Glutamatergic neuron (in vitro differentiated cells): ENCODE data around the gene TNS3. TPM values are rescaled to one million over a fixed set of nuclear protein-coding genes. Genes with fewer than 3 reads are reported as not detected.

Source experiments
- DNase-seq: peaks from one replicate; pipeline ENCODE4 v3.0.0; 2022
- H3K27ac Mint-ChIP-seq: one replicate; pipeline ENCODE4 v1.8.0; 2020; ENCODE audit warnings: mild to moderate bottlenecking, mixed read lengths, inconsistent platforms; ENCODE audit not compliant: unreplicated experiment
- H3K27me3 Mint-ChIP-seq: one replicate; pipeline ENCODE4 v1.8.0; 2020; ENCODE audit warnings: mild to moderate bottlenecking, moderate library complexity, mixed read lengths, inconsistent platforms; ENCODE audit not compliant: unreplicated experiment
- H3K36me3 Mint-ChIP-seq: one replicate; pipeline ENCODE4 v1.8.0; 2020; ENCODE audit warnings: mild to moderate bottlenecking, mixed read lengths, inconsistent platforms; ENCODE audit not compliant: unreplicated experiment
- H3K4me1 Mint-ChIP-seq: one replicate; pipeline ENCODE4 v1.8.0; 2020; ENCODE audit warnings: mild to moderate bottlenecking, low read depth, mixed read lengths, inconsistent platforms; ENCODE audit not compliant: unreplicated experiment
- H3K4me3 Mint-ChIP-seq: one replicate; pipeline ENCODE4 v1.8.0; 2020; ENCODE audit warnings: mild to moderate bottlenecking, mixed read lengths, inconsistent platforms; ENCODE audit not compliant: unreplicated experiment
- H3K9me3 Mint-ChIP-seq: one replicate; pipeline ENCODE4 v1.8.0; 2020; ENCODE audit warnings: mild to moderate bottlenecking, moderate library complexity, mixed read lengths, inconsistent platforms; ENCODE audit not compliant: unreplicated experiment
- CTCF ChIP-seq: fragments of 200-600 bp; sonication (generic); IDR thresholded peaks from one replicate; pipeline ENCODE4 v1.5.0; 2021; ENCODE audit not compliant: partially characterized antibody, unreplicated experiment
- total RNA-seq: library from RNA; stranded (reverse); fragmentation: NEBNext Ultra II Directional; extraction: Animal tissue kit (Norgen Biotek cat#: 25700); gene quantifications from one replicate; pipeline ENCODE4 v1.2.1, GENCODE V29; 2021; ENCODE audit not compliant: unreplicated experiment

The TNS3 gene
- total RNA-seq, 1 donor from 2014 or later = 3.8 TPM

DNA sequence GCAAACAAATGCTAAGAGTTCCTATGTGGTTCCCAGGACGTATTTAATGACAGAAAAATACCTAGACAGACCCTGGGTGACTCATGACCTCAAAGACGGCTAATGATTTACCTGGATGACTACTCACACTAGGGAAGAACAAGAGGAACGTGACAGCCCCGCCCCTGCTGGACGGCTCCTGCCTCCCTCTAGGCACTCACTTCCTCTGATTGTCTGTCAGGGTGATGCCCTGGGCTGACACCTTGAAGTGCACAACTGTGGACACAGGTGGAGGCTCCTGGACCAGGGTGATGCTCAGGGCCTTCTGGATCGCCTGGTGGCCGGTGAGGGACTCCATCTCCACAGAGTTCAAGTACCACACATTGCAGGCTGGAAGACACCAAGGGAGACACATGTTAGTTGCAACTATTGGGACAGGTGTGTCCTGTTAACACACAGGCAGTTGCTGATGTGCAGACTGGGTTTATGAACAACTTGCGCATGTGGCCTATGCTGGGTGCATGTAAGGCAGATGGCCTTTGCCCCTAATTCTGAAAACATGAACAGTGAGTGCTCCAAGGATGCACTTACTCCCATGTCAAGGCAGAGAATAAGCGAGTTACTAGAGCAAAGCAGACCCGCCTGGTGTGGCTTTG is 298.3 kb downstream of the TNS3 start:
- H3K27me3 Mint-ChIP-seq = no peaks in the 10 kb centered on the region
- peaks cover 3% of the 10 kb centered on the region for H3K4me1 Mint-ChIP-seq
- no peak for DNase-seq
- H3K9me3 Mint-ChIP-seq = peaks cover 6% of the 10 kb centered on the region
- no peak overlapping the region for H3K27ac Mint-ChIP-seq
- H3K4me3 Mint-ChIP-seq = no peak overlapping the region
- H3K36me3 Mint-ChIP-seq = no peaks in the 10 kb centered on the region
- no peak for TF ChIP-seq CTCF

DNA sequence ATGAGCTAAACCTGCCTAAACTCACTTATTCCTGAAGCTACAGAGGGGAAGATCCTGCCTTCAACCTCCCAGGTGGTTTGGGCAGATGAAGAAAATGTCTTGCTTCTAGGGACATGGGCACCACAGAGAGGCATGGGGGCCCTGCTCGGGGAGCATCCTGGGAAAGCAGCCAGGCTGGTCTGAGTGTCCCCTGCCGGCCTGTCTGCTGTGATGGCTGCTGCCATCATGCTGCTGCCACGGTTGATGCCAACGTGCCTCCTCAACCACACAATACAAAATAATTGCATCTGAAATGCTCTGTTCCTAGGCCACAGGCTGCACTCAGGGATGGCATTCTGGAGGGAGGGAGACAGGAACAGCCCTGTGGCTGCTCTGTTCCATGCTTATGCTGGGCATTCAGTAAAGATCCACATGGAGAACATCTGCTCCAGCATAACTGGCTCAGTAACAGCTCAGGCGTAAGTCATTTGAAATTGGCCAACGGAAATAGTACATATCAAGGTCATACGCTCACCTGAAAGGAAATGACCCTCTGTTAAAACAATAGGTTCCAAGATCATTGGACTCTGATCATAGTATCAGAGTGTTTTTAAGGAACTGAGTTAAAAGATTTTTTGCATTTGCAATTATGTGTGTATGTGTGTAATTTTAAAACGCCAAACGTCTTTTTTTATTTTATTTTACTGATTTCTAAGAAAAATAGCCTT is 299.0 kb downstream of the TNS3 start:
- DNase-seq = no peak
- peaks cover 6% of the 10 kb centered on the region for H3K9me3 Mint-ChIP-seq
- no peak overlapping the region for H3K27ac Mint-ChIP-seq
- TF ChIP-seq CTCF = no peak
- H3K4me1 Mint-ChIP-seq = peaks cover 3% of the 10 kb centered on the region
- no peaks in the 10 kb centered on the region for H3K27me3 Mint-ChIP-seq
- no peak overlapping the region for H3K4me3 Mint-ChIP-seq
- no peaks in the 10 kb centered on the region for H3K36me3 Mint-ChIP-seq

DNA sequence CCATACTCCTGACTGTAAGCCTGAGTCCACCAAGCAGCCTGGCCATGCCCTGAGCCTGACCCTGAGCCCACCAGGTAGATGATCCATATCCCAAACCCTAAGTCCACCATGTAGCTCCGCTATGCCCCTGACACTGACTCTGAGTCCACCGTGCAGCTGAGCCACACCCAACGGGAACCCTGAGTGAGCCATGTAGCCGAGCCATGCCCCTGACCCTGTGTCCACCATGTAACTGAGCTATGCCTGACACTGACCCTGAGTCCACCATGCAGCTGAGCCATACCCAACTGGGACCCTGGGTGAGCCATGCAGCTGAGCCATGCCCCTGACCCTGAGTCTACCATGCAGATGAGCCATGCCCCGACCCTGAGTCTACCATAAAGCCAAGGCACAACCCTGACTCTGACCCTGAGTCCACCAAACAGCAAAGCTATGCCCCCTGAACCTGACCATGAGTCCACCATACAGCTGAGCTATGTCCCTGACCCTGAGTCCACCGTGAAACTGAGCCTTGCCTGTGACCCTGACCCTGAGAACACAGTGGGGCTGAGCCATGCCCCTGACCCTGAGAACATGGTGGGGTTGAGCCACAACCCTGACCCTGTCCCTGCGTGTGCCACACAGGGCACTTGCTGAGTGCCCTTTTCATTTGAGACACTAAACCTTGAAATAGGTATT is 299.8 kb downstream of the TNS3 start:
- peaks cover 8% of the 10 kb centered on the region for H3K9me3 Mint-ChIP-seq

GRCh38 chr7:47281161-47281560 is 300.8 kb downstream of the TNS3 start:
- DNase-seq = no peak
- Mint-ChIP-seq H3K9me3 (peaks cover 8% of the 10 kb centered on the region), H3K27me3 (peaks cover 2% of the 10 kb centered on the region), H3K27ac (no peak overlapping the region), H3K4me3 (no peak overlapping the region), H3K36me3 (peaks cover 4% of the 10 kb centered on the region), H3K4me1 (peaks cover 3% of the 10 kb centered on the region)
- no peak for TF ChIP-seq CTCF

More for the DNA sequence above, 299.8 kb downstream of the TNS3 start:
- DNase-seq = no peak
- Mint-ChIP-seq H3K4me1 (peaks cover 3% of the 10 kb centered on the region), H3K4me3 (no peak overlapping the region), H3K27me3 (peaks cover 2% of the 10 kb centered on the region), H3K36me3 (peaks cover 4% of the 10 kb centered on the region), H3K27ac (no peak overlapping the region)
- TF ChIP-seq CTCF = no peak

DNA sequence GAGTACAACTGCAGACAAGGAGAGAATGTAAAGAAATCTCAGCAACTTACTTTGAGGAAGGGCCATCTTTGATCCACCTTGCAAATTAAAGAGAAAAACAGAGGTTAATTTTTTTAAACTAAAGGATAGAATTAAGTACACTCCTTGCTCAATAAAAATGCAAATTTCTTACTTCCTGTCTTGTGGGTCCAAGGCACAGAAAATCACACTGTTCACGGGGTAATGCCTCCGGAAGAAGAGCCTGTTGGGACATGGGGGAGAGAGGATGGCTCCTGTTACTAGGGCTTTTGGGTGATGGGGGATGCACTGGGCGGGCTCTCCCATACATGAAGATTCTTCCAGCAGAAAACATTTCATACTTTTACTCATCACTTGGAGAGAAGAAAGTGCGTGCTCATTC is 301.8 kb downstream of the TNS3 start:
- peaks cover 4% of the 10 kb centered on the region for H3K36me3 Mint-ChIP-seq
- H3K4me3 Mint-ChIP-seq = no peak overlapping the region
- H3K4me1 Mint-ChIP-seq = peaks cover 3% of the 10 kb centered on the region
- peaks cover 2% of the 10 kb centered on the region for H3K27me3 Mint-ChIP-seq
- no peak for TF ChIP-seq CTCF
- DNase-seq = no peak
- H3K9me3 Mint-ChIP-seq = peaks cover 8% of the 10 kb centered on the region
- no peak overlapping the region for H3K27ac Mint-ChIP-seq
